MCF 10A (cell line): ENCODE results near the gene C5orf63. TPM values are rescaled to one million over a fixed set of nuclear protein-coding genes. Genes with fewer than 3 reads are reported as not detected.

Experiments
- BruUV-seq: library from RNA; stranded (reverse); fragments of 400-500 nt; replicated peaks from 2 replicates; lab custom pipeline; 2021; lab: Mats Ljungman, UMichigan
- CTCF ChIA-PET: fragments of 300-600 bp; sonication (Branson Sonifier 250); formaldehyde crosslinking; extraction: SDS; loops from one replicate; lab custom pipeline; 2021; ENCODE audit warnings: antibody characterized with exemption, inconsistent platforms; lab: Yijun Ruan, JAX
- POLR2A ChIA-PET: fragments of 300-600, 350-650 bp; sonication (Branson Sonifier 250); formaldehyde crosslinking; extraction: SDS; loops from one replicate; lab custom pipeline; 2020; ENCODE audit warnings: antibody characterized with exemption, inconsistent platforms; lab: Yijun Ruan, JAX
- DNase-seq: peaks from one replicate; pipeline ENCODE4 v3.0.0-alpha.2; 2018; ENCODE audit not compliant: unreplicated experiment
- H3K27ac Mint-ChIP-seq: one replicate; pipeline ENCODE4 v1.8.0; 2022; ENCODE audit warnings: mild to moderate bottlenecking, low read depth, mixed read lengths; ENCODE audit not compliant: unreplicated experiment
- H3K27me3 Mint-ChIP-seq: one replicate; pipeline ENCODE4 v1.8.0; 2022; ENCODE audit warnings: mixed read lengths; ENCODE audit not compliant: insufficient read depth, unreplicated experiment
- H3K36me3 Mint-ChIP-seq: one replicate; pipeline ENCODE4 v1.8.0; 2022; ENCODE audit warnings: mild to moderate bottlenecking, moderate library complexity, mixed read lengths; ENCODE audit not compliant: insufficient read depth, unreplicated experiment
- H3K4me1 Mint-ChIP-seq: one replicate; pipeline ENCODE4 v1.8.0; 2022; ENCODE audit warnings: mixed read lengths; ENCODE audit not compliant: insufficient read depth, unreplicated experiment
- H3K4me3 Mint-ChIP-seq: one replicate; pipeline ENCODE4 v1.8.0; 2022; ENCODE audit warnings: mild to moderate bottlenecking, moderate library complexity, mixed read lengths; ENCODE audit not compliant: unreplicated experiment
- H3K9me3 Mint-ChIP-seq: one replicate; pipeline ENCODE4 v1.8.0; 2022; ENCODE audit warnings: mixed read lengths; ENCODE audit not compliant: unreplicated experiment
- intact Hi-C: fragments of 100-400 bp; cut with micrococcal nuclease; formaldehyde crosslinking; loops from 2 replicates; pipeline ENCODE4 v1.14.1; 2022
- total RNA-seq: library from RNA; stranded (reverse); gene quantifications from 2 replicates; pipeline ENCODE4 v1.2.3, GENCODE V29; 2022
- TF ChIP-seq, protein P1 (sequence below): fragments of 200-600 bp; IDR thresholded peaks from one replicate; pipeline ENCODE4 v1.8.0; 2022; ENCODE audit warnings: antibody characterized with exemption, mild to moderate bottlenecking; ENCODE audit not compliant: unreplicated experiment

Gene C5orf63
- total RNA-seq, 1 experiment from 2014 or later: 10.8 TPM

DNA sequence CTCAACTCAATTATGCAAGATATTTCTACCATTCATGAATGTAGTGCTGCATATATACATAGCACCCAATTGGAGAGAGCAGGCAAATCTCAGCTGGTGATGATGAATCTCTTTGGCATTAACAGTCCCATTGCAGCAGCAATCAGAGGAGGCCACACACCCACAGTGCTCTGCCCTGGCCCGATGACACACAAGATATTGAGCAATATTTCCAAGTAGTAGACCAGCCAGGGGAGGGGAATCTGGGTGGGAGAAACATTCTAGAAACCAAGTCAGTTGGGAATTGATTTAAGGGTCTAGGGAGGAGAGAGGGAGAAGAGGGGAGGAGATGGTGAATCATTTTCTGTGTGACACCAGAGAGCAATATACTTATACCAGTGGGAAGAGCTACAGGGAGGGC is 14.9 kb upstream of the C5orf63 start:
- no peaks in the 10 kb centered on the region for H3K27me3 Mint-ChIP-seq
- no peaks in the 10 kb centered on the region for H3K9me3 Mint-ChIP-seq
- peak overlapping the region; percentile 80 for H3K27ac Mint-ChIP-seq
- H3K4me3 Mint-ChIP-seq: no peak overlapping the region
- peaks cover 31% of the 10 kb centered on the region for H3K4me1 Mint-ChIP-seq
- ChIA-PET POLR2A (interaction anchor here (0.6 to 2.5 kb wide), 13 partner anchors 9 to 311 kb away, joined by 3 to 16 read pairs (median 3); partner anchors contain the start of genes C5orf63 and LMNB1), CTCF (interaction anchor here (0.7 to 2.5 kb wide), 6 partner anchors 15 to 416 kb away, joined by 3 to 14 read pairs (median 3); partner anchors contain the start of gene C5orf63)
- DNase-seq: peak; percentile 99
- H3K36me3 Mint-ChIP-seq: no peaks in the 10 kb centered on the region
- TF ChIP-seq, protein P1, sequence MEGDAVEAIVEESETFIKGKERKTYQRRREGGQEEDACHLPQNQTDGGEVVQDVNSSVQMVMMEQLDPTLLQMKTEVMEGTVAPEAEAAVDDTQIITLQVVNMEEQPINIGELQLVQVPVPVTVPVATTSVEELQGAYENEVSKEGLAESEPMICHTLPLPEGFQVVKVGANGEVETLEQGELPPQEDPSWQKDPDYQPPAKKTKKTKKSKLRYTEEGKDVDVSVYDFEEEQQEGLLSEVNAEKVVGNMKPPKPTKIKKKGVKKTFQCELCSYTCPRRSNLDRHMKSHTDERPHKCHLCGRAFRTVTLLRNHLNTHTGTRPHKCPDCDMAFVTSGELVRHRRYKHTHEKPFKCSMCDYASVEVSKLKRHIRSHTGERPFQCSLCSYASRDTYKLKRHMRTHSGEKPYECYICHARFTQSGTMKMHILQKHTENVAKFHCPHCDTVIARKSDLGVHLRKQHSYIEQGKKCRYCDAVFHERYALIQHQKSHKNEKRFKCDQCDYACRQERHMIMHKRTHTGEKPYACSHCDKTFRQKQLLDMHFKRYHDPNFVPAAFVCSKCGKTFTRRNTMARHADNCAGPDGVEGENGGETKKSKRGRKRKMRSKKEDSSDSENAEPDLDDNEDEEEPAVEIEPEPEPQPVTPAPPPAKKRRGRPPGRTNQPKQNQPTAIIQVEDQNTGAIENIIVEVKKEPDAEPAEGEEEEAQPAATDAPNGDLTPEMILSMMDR: no peak
- no TSS peak for BruUV-seq
- intact Hi-C loops: loop anchor here (1.0 to 5.0 kb wide), 2 partner anchors 59 to 126 kb away; no protein-coding TSS in a partner anchor

DNA sequence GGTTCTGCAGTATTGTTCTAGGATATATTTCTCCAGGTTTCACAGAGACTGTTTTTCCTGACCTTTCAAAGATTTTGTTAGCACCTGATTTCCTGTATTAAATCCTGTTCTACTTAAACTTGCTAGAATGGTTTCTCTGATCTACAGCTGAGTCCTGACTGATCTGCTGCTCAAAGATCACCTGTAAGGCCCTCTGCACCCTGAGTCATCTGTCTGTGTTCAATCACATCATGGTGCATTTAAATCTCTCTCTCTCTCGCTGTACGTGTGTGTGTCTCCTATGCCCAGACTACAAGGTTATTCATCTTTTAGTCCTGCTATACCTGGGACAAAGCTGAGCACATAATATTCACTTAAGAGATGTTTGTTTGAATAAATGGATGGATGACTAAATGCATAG is 13.3 kb upstream of the C5orf63 start:
- H3K27ac Mint-ChIP-seq: no peak overlapping the region
- H3K4me1 Mint-ChIP-seq: peaks cover 24% of the 10 kb centered on the region
- ChIA-PET POLR2A (interaction anchor here (0.6 to 2.5 kb wide), 7 partner anchors 8 to 123 kb away, joined by 3 to 16 read pairs (median 4); partner anchors contain the start of gene C5orf63), CTCF (interaction anchor here (0.6 to 2.5 kb wide), 6 partner anchors 9 to 412 kb away, joined by 3 to 14 read pairs (median 3); partner anchors contain the start of gene C5orf63)
- H3K4me3 Mint-ChIP-seq: no peak overlapping the region
- no peak for DNase-seq
- no TSS peak for BruUV-seq
- H3K9me3 Mint-ChIP-seq: no peaks in the 10 kb centered on the region
- intact Hi-C loops: loop anchor here (5.0 kb wide), 1 partner anchor 124 kb away; no protein-coding TSS in a partner anchor
- TF ChIP-seq, protein P1: no peak
- H3K27me3 Mint-ChIP-seq: no peaks in the 10 kb centered on the region
- H3K36me3 Mint-ChIP-seq: no peaks in the 10 kb centered on the region

DNA sequence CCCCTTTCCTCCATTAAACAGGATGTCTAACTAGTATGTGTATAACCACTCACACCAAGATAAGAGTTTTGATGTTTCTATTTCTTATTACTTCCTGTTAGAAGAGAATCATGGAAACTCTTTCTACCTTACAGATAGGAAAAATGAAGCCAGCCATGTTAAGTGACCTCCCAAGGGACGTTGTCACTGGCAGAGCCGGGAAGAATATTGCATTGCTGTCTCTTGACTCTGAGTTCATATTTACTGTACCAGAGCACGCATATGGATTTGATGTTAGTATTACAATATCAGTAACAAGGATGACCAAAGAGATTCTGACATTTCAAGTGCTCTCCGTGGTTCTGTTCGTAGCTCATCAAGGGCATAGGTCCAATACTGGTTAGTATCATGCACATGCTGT is 12.5 kb upstream of the C5orf63 start:
- H3K9me3 Mint-ChIP-seq: no peaks in the 10 kb centered on the region
- no TSS peak for BruUV-seq
- TF ChIP-seq, protein P1: no peak
- ChIA-PET CTCF (interaction anchor here (0.8 to 1.4 kb wide), 2 partner anchors 8 to 247 kb away, joined by 3 to 8 read pairs; no protein-coding TSS in a partner anchor), POLR2A (interaction anchor here (0.8 to 1.8 kb wide), 2 partner anchors 12 to 73 kb away, joined by 3 to 7 read pairs; partner anchors contain the start of gene C5orf63)
- DNase-seq: no peak
- peaks cover 24% of the 10 kb centered on the region for H3K4me1 Mint-ChIP-seq
- H3K36me3 Mint-ChIP-seq: no peaks in the 10 kb centered on the region
- no peaks in the 10 kb centered on the region for H3K27me3 Mint-ChIP-seq
- intact Hi-C loops: loop anchor here (5.0 kb wide), 1 partner anchor 123 kb away; no protein-coding TSS in a partner anchor
- no peak overlapping the region for H3K4me3 Mint-ChIP-seq
- no peak overlapping the region for H3K27ac Mint-ChIP-seq

DNA sequence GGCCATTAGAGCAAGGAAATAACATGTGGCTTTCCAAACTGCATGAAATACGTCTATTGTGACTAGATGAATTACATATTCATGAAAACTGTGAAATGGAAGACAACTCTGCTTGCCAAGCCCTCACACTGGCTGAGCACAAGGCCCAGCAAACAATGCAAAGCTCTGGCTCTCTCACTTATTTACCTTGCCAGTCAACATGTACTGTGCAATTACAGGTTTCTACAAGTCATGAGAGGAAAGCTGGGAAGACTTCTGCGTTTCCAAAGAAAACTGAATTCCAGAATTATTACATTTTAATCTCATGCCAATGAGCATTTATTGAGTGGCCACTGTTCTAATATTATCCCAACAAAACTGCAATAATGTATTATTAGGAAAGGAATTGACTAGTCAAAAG is 12.1 kb upstream of the C5orf63 start:
- POLR2A ChIA-PET: interaction anchor here (0.6 to 2.3 kb wide), 3 partner anchors 12 to 73 kb away, joined by 3 to 14 read pairs (median 4); partner anchors contain the start of gene C5orf63
- TF ChIP-seq, protein P1: no peak
- intact Hi-C loops: loop anchor here (5.0 kb wide), 1 partner anchor 123 kb away; no protein-coding TSS in a partner anchor
- CTCF ChIA-PET: interaction anchor here (0.8 kb wide), 1 partner anchor 247 kb away, joined by 3 read pairs; no protein-coding TSS in a partner anchor
- Mint-ChIP-seq H3K4me3 (no peak overlapping the region), H3K27ac (no peak overlapping the region), H3K27me3 (no peaks in the 10 kb centered on the region), H3K36me3 (no peaks in the 10 kb centered on the region), H3K9me3 (no peaks in the 10 kb centered on the region), H3K4me1 (peaks cover 28% of the 10 kb centered on the region)
- no TSS peak for BruUV-seq
- DNase-seq: no peak
